ENCODE data around the gene WDR74.

DNA sequence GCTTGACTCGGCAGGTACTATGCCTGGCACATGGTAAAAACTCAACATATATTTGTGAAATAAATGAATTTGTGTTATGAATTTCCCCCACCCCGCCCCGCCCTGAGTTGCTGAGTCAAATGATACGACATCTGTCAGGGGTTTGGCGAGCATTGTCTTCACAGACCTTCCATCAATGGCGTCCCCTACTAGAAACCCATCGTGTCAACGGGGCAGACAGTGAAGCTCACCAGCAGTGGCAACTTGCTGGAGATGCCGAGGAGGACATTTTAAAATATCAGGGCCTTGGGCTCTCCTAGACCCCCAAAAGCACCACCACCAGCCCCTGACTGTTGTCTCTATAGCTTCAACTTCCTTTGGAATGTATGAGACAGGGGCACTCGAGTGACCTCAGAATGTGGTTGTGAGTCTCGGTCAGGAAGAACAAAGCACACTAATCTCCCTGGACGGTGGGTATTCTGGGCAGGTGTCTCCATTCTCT lies 33.4 kb downstream of the WDR74 start:
- no peak for TF ChIP-seq POLR2AphosphoS5 (IDR thresholded peaks at IDR 0.05)
- TF ChIP-seq EP300 (IDR thresholded peaks at IDR 0.05) = no peak
- TF ChIP-seq POLR2A (IDR thresholded peaks at IDR 0.05) = no peak
- TF ChIP-seq, protein P1, sequence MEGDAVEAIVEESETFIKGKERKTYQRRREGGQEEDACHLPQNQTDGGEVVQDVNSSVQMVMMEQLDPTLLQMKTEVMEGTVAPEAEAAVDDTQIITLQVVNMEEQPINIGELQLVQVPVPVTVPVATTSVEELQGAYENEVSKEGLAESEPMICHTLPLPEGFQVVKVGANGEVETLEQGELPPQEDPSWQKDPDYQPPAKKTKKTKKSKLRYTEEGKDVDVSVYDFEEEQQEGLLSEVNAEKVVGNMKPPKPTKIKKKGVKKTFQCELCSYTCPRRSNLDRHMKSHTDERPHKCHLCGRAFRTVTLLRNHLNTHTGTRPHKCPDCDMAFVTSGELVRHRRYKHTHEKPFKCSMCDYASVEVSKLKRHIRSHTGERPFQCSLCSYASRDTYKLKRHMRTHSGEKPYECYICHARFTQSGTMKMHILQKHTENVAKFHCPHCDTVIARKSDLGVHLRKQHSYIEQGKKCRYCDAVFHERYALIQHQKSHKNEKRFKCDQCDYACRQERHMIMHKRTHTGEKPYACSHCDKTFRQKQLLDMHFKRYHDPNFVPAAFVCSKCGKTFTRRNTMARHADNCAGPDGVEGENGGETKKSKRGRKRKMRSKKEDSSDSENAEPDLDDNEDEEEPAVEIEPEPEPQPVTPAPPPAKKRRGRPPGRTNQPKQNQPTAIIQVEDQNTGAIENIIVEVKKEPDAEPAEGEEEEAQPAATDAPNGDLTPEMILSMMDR (IDR thresholded peaks at IDR 0.05) = no peak

All from upper lobe of left lung (tissue), 4 donors.